D341Med (cell line): ENCODE data around the gene KNTC1.
"Not testable (repeated sequence)": the region's sequence is repeated elsewhere in the genome, so short reads cannot be mapped to it uniquely, and the experiment has no call there.

Experiments
- DNase-seq: peaks from one replicate; pipeline ENCODE4 v3.0.0; 2012; ENCODE audit warnings: low spot score

Gene KNTC1

GRCh38 chr12:122526683-122527477 lies at the start of gene KNTC1, which contains the start of gene RSRC2:
Gene KNTC1 (plus strand): TSS chr12:122527249. CDS start chr12:122530064, 2,815 bp downstream.
Gene RSRC2 (minus strand): TSS chr12:122526936. CDS start chr12:122526853, 83 bp downstream.
- DNase-seq = peak; percentile 95

GRCh38 chr12:122480753-122481152 lies 46.3 kb upstream of the KNTC1 start:
- no peak for DNase-seq

GRCh38 chr12:122481861-122482260 lies 45.2 kb upstream of the KNTC1 start:
- no peak for DNase-seq

GRCh38 chr12:122483969-122484368 lies 43.1 kb upstream of the KNTC1 start:
- no peak for DNase-seq

GRCh38 chr12:122484385-122484784 lies 42.7 kb upstream of the KNTC1 start:
- not testable (repeated sequence) for DNase-seq

- DNase-seq = not testable (repeated sequence)
These were observed 40.7 kb upstream of the KNTC1 start for GRCh38 chr12:122486360-122486759.

GRCh38 chr12:122486805-122487426 lies 40.1 kb upstream of the KNTC1 start:
- DNase-seq = no peak

- not testable (repeated sequence) for DNase-seq
These were observed 39.2 kb upstream of the KNTC1 start for GRCh38 chr12:122487807-122488206.

GRCh38 chr12:122489038-122489437 lies 38.0 kb upstream of the KNTC1 start:
- DNase-seq = no peak

- DNase-seq = no peak
These were observed 35.1 kb upstream of the KNTC1 start for GRCh38 chr12:122491991-122492390.

GRCh38 chr12:122493222-122493621 lies 33.8 kb upstream of the KNTC1 start:
- DNase-seq = not testable (repeated sequence)

GRCh38 chr12:122495258-122495657 lies 31.8 kb upstream of the KNTC1 start:
- DNase-seq = no peak

- DNase-seq = peak; percentile 67
These were observed 26.9 kb upstream of the KNTC1 start for GRCh38 chr12:122499991-122500684.

- peak; percentile 93 for DNase-seq
These were observed 26.2 kb upstream of the KNTC1 start, which contains the start of gene ZCCHC8 for GRCh38 chr12:122500685-122501488. Gene ZCCHC8 (minus strand): TSS chr12:122500932. CDS start chr12:122500840, 92 bp downstream.

GRCh38 chr12:122501489-122501989 lies 25.5 kb upstream of the KNTC1 start:
- DNase-seq = no peak

GRCh38 chr12:122503147-122503751 lies 23.8 kb upstream of the KNTC1 start:
- DNase-seq = no peak

- DNase-seq = no peak
These were observed 23.1 kb upstream of the KNTC1 start for GRCh38 chr12:122503783-122504590.

- DNase-seq = no peak
These were observed 21.5 kb upstream of the KNTC1 start for GRCh38 chr12:122505419-122506051.

GRCh38 chr12:122506393-122506938 lies 20.6 kb upstream of the KNTC1 start:
- DNase-seq = no peak
